ENCODE measurements around the gene GRIN3A.

DNA sequence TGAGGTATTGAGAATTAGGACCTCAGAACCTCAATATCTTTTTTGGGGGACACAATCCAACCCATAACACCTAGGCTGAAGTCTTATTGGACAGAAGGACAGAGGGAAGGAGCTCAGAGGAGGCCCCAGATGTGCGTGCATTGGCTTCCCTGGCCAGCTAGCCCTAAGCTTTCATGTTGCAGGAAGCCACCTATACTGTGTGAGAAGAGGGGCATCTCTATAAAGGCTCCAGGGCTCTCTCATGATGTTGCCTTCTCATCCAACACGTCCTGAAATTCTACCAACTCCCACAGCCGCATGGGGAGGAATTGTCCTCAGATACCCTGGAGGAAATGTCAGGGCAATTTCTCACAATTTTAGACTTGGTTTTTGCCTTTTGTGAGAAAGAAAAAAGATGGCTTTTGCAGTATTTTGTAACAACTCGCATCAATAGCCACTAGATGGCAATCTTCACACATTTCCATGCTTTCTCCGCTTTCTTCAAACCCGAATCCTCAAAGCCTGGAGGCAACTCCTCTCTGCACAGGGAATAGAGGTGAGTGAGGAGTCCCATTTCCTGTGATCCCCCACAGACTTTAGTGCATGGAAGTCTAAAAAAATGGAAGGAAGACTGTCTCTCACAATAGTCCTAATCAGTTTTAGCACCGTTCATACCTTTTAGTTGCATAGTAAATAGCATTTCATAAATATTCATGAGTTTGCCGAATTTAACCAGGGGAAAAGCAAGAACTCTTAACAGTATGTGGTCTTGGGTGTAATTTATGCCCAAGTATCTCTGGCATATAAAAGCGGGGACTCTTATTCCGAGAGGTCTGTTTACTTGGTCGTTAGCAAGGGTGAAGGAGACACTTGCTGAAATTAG lies 136.3 kb downstream of the GRIN3A start:
- TF ChIP-seq, protein P1, sequence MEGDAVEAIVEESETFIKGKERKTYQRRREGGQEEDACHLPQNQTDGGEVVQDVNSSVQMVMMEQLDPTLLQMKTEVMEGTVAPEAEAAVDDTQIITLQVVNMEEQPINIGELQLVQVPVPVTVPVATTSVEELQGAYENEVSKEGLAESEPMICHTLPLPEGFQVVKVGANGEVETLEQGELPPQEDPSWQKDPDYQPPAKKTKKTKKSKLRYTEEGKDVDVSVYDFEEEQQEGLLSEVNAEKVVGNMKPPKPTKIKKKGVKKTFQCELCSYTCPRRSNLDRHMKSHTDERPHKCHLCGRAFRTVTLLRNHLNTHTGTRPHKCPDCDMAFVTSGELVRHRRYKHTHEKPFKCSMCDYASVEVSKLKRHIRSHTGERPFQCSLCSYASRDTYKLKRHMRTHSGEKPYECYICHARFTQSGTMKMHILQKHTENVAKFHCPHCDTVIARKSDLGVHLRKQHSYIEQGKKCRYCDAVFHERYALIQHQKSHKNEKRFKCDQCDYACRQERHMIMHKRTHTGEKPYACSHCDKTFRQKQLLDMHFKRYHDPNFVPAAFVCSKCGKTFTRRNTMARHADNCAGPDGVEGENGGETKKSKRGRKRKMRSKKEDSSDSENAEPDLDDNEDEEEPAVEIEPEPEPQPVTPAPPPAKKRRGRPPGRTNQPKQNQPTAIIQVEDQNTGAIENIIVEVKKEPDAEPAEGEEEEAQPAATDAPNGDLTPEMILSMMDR (IDR thresholded peaks at IDR 0.05): peak; percentile 78
- TF ChIP-seq EZH2 (IDR thresholded peaks at IDR 0.05): no peak
